Measurements from ENCODE around the gene APBB1.

DNA sequence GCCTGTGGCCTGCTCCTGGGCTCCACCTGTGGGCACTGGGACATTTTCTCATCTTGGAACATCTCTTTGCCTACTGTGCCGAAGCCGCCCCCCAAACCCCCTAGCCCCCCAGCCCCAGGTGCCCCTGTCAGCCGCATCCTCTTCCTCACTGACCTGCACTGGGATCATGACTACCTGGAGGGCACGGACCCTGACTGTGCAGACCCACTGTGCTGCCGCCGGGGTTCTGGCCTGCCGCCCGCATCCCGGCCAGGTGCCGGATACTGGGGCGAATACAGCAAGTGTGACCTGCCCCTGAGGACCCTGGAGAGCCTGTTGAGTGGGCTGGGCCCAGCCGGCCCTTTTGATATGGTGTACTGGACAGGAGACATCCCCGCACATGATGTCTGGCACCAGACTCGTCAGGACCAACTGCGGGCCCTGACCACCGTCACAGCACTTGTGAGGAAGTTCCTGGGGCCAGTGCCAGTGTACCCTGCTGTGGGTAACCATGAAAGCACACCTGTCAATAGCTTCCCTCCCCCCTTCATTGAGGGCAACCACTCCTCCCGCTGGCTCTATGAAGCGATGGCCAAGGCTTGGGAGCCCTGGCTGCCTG is 27.3 kb downstream of the APBB1 start:
- TF ChIP-seq TARDBP (IDR thresholded peaks at IDR 0.05) (no peak), BHLHE40 (IDR thresholded peaks at IDR 0.05; ENCODE audit: borderline replicate concordance) (no peak), ELF4 (IDR thresholded peaks at IDR 0.05) (no peak), SP1 (IDR thresholded peaks at IDR 0.05) (no peak), FOXM1 (IDR thresholded peaks at IDR 0.05; ENCODE audit: borderline replicate concordance) (no peak)
- TF ChIP-seq, protein P1, sequence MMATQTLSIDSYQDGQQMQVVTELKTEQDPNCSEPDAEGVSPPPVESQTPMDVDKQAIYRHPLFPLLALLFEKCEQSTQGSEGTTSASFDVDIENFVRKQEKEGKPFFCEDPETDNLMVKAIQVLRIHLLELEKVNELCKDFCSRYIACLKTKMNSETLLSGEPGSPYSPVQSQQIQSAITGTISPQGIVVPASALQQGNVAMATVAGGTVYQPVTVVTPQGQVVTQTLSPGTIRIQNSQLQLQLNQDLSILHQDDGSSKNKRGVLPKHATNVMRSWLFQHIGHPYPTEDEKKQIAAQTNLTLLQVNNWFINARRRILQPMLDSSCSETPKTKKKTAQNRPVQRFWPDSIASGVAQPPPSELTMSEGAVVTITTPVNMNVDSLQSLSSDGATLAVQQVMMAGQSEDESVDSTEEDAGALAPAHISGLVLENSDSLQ (IDR thresholded peaks at IDR 0.05) = no peak
